Peyer's patch (tissue), 4 donors: ENCODE results near the gene LRIG1. TPM values are rescaled to one million over a fixed set of nuclear protein-coding genes. Genes with fewer than 3 reads are reported as not detected.

Experiments used
- DNase-seq, 3 donors: peaks; one replicate each; pipeline ENCODE4 v3.0.0-alpha.2; 2017 to 2019
- H3K27ac ChIP-seq, 4 donors: fragments of 200-600 bp; sonication (generic); one replicate each; pipeline ENCODE4 v1.5.1; 2016 to 2019
- H3K27me3 ChIP-seq, 2 donors: fragments of 200-600 bp; sonication (generic); one replicate each; pipeline ENCODE4 v1.5.1; 2019
- H3K36me3 ChIP-seq, 3 donors: fragments of 200-600 bp; sonication (generic); one replicate each; pipeline ENCODE4 v1.5.1; 2016 to 2019
- H3K4me1 ChIP-seq, 4 donors: fragments of 200-600 bp; sonication (generic); one replicate each; pipeline ENCODE4 v1.5.1; 2016 to 2019
- H3K4me3 ChIP-seq, 4 donors: fragments of 200-600 bp; sonication (generic); 1 replicate in 3 of 4; 2 replicates in 1 of 4; pipeline ENCODE4 v1.5.1; 2016 to 2019; ENCODE audit warnings: mild to moderate bottlenecking in 1 of 4
- H3K9me3 ChIP-seq, 4 donors: fragments of 200-600 bp; sonication (generic); one replicate each; pipeline ENCODE4 v1.5.1; 2016 to 2019; ENCODE audit warnings: mild to moderate bottlenecking in 1 of 4
- POLR2A ChIP-seq, 2 donors: fragments of 450-650 bp; IDR thresholded peaks; one replicate each; pipeline ENCODE4 v1.5.1; 2017; ENCODE audit warnings: antibody characterized with exemption in 2 of 2, mild to moderate bottlenecking in 2 of 2, moderate library complexity in 2 of 2
- total RNA-seq, 4 donors: library from RNA; depleted of rRNA; stranded (reverse); fragments of >200 nt; gene quantifications; one replicate each; pipeline ENCODE4 v1.1.0, GENCODE V29; 2016
- TF ChIP-seq, protein P1 (sequence below), 6 experiments: fragments of 450-650 bp in 4 of 6; fragments of 200-600 bp in 2 of 6; sonication (generic) in 1 of 6; IDR thresholded peaks; one replicate each; pipeline ENCODE4 v1.5.1; 2017 to 2019; ENCODE audit warnings: antibody characterized with exemption in 6 of 6, mild to moderate bottlenecking in 3 of 6, moderate library complexity in 1 of 6

Gene LRIG1
- total RNA-seq, 4 donors from 2014 or later, result 28.5 to 65.2 (median 59.2) TPM

DNA sequence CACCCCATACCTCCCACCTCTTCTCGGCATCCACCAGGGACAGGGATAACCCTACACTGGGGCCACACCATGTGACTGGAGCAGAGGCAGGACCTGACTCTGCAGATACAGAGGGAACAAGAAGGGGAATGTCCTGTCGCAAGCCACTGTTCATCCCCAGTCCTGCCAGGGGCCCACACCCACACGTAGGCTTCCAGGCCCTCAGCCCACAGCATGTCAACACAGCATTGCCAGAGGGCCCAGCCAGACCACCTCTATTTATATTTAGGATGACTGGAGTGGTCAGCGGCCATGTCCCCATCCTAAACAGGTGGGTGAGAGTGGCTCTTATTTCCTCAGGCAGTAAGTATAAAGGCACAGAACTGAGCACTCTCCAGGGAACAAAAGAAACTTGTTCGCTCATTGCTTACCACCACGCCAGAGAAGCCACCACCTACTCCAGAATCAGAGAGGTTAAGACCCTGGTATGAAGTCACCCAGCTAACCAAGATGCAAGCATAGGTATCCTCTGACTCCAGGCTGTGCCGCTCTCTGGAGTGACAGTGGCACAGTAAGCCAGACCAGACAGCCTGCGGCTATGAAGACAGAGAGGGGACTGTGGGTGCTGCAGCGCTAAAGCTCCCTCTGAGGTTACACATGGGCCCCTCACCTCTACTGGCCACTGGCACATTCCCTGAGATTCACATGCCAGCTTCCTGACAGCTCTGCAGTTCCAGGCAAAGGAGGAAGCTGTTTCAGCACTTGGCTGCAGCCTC is 67.9 kb downstream of the LRIG1 start:
- Histone ChIP-seq H3K36me3 (no peaks in the 10 kb centered on the region), H3K27ac (no peak overlapping the region), H3K4me3 (no peak overlapping the region), H3K27me3 (no peaks in the 10 kb centered on the region), H3K4me1 (peaks cover 0 to 33% (median 0%) of the 10 kb centered on the region in 4 donors), H3K9me3 (no peaks in the 10 kb centered on the region)
- TF ChIP-seq, protein P1, sequence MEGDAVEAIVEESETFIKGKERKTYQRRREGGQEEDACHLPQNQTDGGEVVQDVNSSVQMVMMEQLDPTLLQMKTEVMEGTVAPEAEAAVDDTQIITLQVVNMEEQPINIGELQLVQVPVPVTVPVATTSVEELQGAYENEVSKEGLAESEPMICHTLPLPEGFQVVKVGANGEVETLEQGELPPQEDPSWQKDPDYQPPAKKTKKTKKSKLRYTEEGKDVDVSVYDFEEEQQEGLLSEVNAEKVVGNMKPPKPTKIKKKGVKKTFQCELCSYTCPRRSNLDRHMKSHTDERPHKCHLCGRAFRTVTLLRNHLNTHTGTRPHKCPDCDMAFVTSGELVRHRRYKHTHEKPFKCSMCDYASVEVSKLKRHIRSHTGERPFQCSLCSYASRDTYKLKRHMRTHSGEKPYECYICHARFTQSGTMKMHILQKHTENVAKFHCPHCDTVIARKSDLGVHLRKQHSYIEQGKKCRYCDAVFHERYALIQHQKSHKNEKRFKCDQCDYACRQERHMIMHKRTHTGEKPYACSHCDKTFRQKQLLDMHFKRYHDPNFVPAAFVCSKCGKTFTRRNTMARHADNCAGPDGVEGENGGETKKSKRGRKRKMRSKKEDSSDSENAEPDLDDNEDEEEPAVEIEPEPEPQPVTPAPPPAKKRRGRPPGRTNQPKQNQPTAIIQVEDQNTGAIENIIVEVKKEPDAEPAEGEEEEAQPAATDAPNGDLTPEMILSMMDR (IDR thresholded peaks at IDR 0.05), result no peak
- TF ChIP-seq POLR2A (IDR thresholded peaks at IDR 0.05), result no peak
- no peak for DNase-seq

- Histone ChIP-seq H3K9me3 (no peaks in the 10 kb centered on the region), H3K4me1 (peaks cover 0 to 35% (median 0%) of the 10 kb centered on the region in 4 donors), H3K27ac (peak overlapping the region in 1 of 4 donors; percentile 1), H3K4me3 (no peak overlapping the region), H3K27me3 (no peaks in the 10 kb centered on the region), H3K36me3 (no peaks in the 10 kb centered on the region)
- TF ChIP-seq, protein P1 (IDR thresholded peaks at IDR 0.05), result no peak
- TF ChIP-seq POLR2A (IDR thresholded peaks at IDR 0.05), result no peak
- no peak for DNase-seq
Measured at GRCh38 chr3:66432041-66432766, 68.6 kb downstream of the LRIG1 start.

DNA sequence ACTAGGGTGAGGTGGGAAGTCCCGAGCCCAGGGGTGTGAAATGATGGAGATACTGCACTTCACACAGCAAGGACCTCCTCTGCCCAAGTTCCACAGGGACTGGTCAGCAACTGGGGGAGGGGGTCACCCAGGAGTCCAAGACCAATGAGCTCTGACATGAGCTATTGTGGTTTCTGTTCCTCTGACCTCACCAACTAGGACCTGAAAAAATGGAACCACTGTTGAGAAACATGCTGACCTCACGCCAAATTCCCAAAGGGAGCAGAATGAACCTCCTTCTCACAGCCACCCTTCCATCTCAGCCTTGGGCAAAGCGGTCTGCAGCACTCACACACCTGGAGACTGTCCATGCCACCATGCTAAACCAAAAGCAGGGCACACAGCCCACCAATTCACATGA is 69.3 kb downstream of the LRIG1 start:
- Histone ChIP-seq H3K36me3 (no peaks in the 10 kb centered on the region), H3K4me1 (peaks cover 0 to 35% (median 0%) of the 10 kb centered on the region in 4 donors)
- no peak for DNase-seq

DNA sequence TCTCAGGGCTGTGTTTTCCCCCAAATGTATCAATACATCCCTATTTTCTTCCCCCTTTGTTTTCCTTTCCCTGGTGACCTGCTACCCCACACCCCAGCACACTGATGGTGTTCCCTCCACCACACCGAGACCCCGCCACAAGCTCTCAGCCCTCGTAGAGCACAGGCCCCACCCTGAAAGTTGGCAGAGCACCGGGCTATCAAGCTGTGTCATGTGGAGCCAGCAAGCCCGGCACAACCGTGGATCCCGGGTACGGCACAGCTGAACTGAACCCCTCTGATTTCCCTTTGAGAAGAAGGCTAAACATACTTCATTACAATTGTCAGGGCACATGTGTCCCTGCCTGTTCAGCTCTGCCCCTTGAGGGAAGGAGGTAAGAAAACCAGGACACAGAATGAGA is 69.9 kb downstream of the LRIG1 start:
- H3K27me3 ChIP-seq, result no peaks in the 10 kb centered on the region
- no peak for TF ChIP-seq POLR2A (IDR thresholded peaks at IDR 0.05)
- TF ChIP-seq, protein P1 (IDR thresholded peaks at IDR 0.05), result no peak
- peaks cover 0 to 35% (median 0%) of the 10 kb centered on the region in 4 donors for H3K4me1 ChIP-seq
- H3K4me3 ChIP-seq, result no peak overlapping the region
- H3K9me3 ChIP-seq, result no peaks in the 10 kb centered on the region
- H3K36me3 ChIP-seq, result no peaks in the 10 kb centered on the region
- no peak for DNase-seq
- no peak overlapping the region for H3K27ac ChIP-seq

More for the DNA sequence above, 69.3 kb downstream of the LRIG1 start:
- Histone ChIP-seq H3K9me3 (no peaks in the 10 kb centered on the region), H3K4me3 (no peak overlapping the region), H3K27me3 (no peaks in the 10 kb centered on the region), H3K27ac (no peak overlapping the region)
- no peak for TF ChIP-seq POLR2A (IDR thresholded peaks at IDR 0.05)
- TF ChIP-seq, protein P1 (IDR thresholded peaks at IDR 0.05), result no peak

- Histone ChIP-seq H3K27ac (peak overlapping the region in 3 of 4 donors; percentile 3 to 67 (median 10)), H3K36me3 (no peaks in the 10 kb centered on the region), H3K4me3 (no peak overlapping the region), H3K9me3 (no peaks in the 10 kb centered on the region), H3K27me3 (no peaks in the 10 kb centered on the region), H3K4me1 (peaks cover 0 to 45% (median 0%) of the 10 kb centered on the region in 4 donors)
- peak in 1 of 3 donors; percentile 64 for DNase-seq
- TF ChIP-seq, protein P1 (IDR thresholded peaks at IDR 0.05), result no peak
- no peak for TF ChIP-seq POLR2A (IDR thresholded peaks at IDR 0.05)
Measured at GRCh38 chr3:66428733-66429132, 72.1 kb downstream of the LRIG1 start.
